SKM-1 treated with dmso at 0.1 percent for 144 hours (cell line): Measurements from ENCODE around the gene TMF1.

Experiments
- DNase-seq: peaks from one replicate; lab custom pipeline; 2025; ENCODE audit not compliant: unreplicated experiment; lab: John Stamatoyannopoulos, UW

TMF1 gene, protein sequence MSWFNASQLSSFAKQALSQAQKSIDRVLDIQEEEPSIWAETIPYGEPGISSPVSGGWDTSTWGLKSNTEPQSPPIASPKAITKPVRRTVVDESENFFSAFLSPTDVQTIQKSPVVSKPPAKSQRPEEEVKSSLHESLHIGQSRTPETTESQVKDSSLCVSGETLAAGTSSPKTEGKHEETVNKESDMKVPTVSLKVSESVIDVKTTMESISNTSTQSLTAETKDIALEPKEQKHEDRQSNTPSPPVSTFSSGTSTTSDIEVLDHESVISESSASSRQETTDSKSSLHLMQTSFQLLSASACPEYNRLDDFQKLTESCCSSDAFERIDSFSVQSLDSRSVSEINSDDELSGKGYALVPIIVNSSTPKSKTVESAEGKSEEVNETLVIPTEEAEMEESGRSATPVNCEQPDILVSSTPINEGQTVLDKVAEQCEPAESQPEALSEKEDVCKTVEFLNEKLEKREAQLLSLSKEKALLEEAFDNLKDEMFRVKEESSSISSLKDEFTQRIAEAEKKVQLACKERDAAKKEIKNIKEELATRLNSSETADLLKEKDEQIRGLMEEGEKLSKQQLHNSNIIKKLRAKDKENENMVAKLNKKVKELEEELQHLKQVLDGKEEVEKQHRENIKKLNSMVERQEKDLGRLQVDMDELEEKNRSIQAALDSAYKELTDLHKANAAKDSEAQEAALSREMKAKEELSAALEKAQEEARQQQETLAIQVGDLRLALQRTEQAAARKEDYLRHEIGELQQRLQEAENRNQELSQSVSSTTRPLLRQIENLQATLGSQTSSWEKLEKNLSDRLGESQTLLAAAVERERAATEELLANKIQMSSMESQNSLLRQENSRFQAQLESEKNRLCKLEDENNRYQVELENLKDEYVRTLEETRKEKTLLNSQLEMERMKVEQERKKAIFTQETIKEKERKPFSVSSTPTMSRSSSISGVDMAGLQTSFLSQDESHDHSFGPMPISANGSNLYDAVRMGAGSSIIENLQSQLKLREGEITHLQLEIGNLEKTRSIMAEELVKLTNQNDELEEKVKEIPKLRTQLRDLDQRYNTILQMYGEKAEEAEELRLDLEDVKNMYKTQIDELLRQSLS

DNA sequence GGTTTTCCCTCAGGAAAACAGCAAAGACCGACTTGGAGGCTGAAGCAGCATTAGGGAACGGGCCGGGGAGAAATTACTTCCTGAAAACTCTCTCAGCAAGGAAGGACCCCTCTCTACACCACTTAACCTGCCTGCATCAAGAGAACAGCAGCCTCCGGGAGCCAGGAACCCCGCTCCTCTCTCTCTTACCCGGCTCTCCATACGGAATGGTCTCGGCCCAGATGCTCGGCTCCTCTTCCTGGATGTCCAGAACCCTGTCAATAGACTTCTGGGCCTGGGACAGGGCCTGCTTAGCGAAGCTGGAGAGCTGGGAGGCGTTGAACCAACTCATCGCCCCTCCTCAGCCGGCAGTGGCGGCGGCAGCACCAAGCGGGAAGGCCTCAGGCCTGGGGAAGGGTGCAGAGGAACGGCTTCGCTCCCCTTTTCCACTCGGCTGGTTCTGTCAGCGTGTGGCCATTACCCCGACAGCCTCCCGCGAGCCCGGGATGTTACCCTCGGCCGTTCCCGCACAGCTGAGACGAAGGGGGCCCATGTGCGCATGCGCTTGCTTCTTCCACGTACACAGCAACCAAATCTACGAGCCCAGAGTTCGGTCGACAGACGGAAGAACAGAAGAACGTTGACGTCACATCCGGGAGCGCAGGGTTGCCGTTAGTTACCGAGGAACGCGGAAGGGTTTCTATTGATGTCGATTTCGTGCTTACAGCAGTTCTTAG lies at the start of gene TMF1:
Gene TMF1 (minus strand): TSS at position 578 of the 716 bp plus-strand sequence. CDS start 247 bp downstream, at position 331.
- no peak for DNase-seq

DNA sequence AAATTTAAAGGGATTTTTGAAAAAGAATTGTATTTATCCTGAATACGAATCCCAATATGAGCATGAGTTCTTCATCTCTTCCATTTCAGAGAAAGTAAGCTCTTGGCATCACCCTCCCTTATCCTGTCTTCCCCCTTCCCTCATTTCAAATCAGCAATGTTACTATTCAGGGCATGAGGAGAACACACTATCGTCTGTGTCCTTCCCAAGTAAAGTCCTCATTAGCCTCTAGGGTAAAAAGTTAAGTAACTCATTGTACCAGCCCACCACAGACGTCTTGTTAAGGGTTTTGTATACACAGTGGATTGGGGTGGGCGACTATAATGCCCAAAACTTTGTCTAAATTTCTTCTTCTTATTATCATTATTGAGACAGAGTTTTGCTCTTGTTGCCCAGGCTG lies 47.4 kb upstream of the TMF1 start:
- no peak for DNase-seq

DNA sequence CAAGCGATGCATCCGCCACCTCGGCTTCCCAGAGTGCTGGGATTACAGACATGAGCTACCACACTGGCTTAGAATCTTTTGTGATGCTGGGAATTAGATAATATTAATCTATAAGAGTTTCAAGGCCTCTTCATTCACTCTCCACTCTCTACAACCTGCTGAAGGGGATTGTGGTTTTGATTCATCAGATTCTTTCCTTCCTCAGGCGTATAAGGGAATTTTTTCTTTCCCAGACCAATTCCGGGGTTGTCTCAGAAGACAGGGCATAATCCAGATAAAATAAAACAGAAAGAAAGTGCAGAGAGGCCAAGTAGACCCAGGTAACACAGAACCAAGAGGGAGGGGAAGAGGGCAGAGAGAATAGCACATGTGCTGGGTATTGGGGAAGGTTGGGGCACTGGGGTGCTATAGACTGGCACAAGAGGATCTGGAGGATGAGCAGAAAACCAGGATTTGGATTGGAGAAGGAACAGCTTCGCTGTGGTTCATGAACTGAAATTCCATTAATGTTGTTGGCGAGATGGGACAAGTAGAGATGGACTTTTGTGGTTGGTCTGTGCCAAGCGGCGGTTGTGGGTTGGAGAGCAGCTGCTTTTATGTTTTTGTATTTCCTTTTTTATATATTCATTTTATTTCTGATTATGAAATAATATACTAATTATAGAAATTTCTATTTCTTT lies 45.4 kb upstream of the TMF1 start:
- no peak for DNase-seq

DNA sequence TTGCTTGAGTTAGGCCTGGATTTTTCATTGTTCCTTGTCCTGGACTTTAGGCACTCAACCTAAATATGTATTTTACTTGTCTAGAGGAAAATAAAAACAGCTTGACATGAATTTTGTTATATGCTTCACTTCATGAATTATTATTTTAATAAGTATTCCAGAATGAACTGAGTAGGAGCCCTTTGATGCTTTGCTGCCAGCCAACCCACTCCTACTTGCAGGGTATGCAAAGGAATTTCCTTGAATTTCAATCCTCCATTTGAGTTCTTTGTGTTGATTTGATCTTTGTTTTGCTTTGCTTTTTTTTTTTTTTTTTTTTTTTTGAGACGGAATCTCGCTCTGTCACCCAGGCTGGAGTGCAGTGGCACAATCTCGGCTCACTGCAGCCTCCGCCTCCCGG lies 44.2 kb upstream of the TMF1 start:
- no peak for DNase-seq

DNA sequence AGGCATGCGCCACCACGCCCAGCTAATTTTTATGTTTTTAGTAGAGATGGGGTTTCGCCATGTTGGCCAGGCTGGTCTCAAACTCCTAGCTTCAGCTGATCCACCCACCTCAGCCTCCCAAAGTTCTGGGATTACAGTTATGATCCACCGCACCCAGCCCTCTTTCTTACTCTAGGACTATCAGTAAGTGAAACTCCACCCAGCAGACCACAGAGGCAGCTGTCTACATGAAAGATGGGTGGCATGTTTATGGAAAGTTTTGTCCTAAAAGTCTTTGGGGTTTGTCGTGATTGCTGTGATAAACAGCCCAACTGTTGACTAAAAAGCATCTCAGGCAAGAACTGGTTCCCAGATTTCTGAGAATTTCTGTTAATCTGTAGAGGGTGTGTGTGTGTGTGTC lies 43.5 kb upstream of the TMF1 start:
- no peak for DNase-seq

DNA sequence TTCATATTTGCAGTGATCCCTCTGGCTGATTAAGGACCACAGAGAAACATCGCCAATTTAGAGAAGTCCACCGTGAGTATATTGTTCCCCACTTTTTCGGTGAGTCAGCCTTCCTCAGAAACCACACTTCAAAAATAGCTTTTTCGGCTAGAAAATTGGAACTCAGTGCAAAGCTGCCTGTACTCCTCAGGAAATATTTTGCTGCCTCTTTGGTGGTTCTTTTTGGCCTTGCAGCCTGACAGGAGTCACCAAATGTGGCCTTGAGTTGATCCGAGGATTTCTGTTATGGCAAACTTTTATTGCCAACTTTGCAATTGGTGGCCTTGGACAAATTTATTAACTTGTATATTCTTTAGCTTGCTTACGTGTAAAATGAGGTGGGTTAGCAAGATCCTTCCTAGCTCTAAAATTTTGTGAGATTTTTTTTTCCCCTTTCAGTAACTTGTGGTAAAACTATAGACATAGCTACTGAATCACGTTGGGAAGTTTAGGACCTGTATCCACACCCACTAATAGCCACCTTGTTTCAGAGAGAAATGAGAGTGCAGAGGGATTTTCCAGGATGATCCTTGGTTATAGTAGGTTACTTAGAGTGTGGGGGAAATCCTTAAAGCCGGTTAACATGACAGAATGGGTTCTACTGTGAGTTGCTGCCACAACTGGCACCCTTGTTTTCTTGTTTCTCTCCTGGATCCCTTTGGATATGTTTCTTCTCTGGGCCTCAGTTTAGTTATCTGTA lies 42.5 kb upstream of the TMF1 start:
- peak; percentile 73 for DNase-seq

DNA sequence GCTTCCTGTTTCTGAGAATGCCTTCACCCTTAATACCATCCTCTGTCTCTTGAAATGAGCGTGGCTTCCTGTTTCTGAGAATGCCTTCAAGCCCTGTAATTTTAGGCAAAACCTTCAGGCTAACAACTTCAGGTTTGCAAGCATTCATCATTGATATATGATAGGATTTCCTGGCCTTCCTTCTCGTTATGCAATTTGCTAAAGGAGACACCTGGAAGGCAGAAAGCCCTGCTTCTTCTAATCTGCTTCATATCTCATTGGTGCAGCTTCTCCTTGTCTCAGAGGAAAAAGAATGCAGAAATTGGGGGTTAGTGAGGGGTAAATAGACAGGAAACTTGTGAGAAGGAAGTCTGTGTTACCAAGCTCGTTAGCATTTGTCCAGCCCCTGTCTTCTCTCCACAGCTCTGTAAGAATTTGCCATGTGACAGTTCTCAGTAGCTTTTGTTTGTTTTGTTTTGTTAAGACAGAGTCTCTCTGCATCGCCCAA lies 39.9 kb upstream of the TMF1 start:
- DNase-seq: peak; percentile 85

DNA sequence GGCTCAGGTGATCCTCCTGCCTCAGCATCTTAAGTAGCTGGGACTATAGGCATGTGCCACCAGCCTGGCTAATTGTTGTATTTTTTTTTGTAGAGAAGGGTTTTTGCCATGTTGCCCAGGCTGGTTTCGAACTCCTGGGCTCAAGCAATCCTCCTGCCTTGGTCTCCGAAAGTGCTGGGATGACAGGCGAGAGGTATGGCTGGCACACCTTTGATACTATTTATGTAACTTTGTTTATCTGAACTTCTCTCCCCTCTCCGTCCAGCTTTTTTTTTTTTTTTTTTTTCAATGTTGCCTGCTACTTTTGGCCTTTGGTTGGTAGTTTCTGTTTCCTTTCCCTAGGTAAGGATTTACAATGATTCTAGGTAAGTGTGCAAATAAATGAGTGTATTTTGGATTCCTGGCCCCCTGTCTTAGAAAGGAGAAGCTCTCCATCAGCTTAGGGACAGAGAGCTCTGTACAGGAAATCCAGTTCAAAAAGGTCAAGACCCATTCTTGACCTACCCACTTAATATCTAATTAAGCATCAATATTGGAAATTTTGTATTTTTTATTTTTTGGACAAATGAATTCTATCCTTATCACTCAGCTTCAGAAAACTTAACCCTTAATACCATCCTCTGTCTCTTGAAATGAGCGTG lies 39.4 kb upstream of the TMF1 start:
- DNase-seq: peak; percentile 64

DNA sequence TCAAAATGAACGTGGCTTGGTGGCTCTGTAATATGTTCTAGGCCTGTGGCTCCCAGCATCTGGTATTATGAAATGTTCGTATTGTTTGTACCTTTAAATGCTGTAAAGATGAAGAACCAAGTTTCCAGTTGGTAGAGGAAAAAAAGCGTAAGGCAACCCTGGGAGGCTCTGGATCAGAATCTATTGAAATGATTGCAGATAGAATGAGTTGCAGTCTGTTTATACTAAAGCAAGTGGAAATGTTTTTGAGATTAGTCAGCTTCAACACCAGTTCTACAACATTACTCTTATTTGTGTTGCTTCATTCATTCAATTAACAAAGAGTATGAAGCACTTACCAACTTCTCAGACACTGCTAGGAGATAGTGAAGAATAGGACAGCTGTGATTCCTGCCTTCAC lies 37.9 kb upstream of the TMF1 start:
- DNase-seq: no peak

DNA sequence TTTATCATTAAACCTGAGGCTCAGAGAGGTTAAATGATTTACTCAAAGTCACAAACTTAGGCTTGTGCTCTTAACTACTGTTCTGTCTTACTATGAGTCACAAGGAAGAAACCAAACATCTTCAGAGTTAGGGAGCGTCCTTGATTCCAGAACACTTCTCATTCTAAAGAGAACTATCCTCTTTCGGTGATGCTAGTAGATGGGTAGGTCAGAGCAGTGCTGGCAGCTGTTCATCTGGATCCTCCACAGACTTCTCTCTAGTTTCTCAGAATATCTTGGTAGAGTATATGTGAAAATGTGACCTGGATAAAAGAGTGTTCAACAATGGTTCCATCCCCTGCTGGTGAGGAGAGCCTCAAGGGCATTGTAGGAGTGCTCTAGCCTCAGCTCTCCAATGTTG lies 35.9 kb upstream of the TMF1 start:
- DNase-seq: no peak

DNA sequence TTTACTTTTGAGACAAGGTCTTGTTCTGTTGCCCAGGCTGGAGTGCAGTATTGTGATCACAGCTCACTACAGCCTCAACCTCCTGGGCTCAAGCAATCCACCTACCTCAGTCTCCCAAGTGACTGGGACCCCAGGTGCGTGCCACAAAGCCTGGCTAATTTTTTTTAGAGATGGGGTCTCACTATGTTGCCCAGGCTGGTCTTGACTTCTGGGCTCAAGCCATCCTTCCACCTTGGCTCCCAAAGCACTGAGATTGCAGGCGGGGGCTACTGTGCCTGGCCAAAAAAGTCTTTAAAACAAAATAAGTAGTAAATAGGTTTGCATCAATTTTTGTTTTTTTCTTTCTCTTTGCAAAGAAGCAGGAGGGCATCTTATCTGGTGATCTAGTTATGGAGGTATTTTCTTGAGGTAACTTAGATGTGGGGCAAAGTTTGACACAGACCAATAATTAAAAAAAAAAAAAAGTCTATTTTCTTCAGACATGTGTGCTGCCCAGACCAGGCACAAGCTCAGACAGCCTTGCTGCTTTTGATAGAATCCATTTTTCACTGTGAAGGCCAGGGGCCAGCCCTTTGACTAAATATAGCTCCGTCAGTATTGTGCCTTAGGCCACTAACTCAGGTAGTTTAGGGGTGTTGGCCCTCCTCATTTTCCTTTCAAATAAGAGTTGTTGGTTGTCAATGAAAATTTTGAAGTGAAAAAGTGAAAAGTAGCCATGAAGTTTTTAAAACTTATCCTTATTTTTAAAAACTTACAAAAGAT lies 35.1 kb upstream of the TMF1 start:
- no peak for DNase-seq

DNA sequence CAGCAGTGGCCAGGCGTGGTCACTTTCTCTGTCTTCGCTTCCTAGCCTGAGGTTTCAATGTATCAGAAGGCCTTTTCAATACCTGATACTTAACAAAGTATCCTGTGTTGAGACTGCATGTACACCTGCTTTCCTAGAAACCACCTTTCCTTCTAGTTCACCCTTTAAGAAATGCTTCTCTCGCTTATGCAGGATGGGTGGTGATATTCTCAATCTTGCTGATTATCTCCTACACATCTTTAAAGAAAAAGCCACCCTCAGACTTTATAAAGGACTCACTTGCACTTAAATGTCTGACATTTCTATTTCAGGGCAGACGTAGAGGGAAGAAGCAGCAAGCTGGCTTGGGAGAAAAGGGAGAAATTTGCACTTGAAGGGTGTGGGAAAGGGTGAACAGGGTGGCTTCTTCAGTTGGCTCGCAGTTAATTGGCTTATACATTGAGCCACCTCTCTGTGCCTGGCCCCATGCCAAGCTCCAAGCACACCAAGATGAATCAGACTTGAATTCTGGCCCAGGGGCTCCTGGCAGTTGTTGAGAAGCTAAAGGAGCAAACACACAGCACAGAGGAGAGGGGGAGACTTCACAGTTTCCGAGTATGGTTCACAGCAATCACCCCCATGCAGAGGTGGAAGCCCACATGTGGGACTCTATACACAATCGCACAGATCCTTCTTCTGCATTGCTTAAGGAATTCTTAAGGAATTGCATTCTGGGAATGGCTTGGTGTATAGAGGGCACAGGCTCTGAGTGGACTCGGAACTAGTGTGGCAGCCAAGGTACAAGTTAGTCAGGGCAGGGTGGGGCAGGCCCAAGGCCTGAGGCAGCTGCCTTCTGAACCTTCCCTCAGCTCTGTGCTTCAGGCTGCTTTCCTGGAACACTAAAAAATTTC lies 33.9 kb upstream of the TMF1 start:
- peak; percentile 22 for DNase-seq

DNA sequence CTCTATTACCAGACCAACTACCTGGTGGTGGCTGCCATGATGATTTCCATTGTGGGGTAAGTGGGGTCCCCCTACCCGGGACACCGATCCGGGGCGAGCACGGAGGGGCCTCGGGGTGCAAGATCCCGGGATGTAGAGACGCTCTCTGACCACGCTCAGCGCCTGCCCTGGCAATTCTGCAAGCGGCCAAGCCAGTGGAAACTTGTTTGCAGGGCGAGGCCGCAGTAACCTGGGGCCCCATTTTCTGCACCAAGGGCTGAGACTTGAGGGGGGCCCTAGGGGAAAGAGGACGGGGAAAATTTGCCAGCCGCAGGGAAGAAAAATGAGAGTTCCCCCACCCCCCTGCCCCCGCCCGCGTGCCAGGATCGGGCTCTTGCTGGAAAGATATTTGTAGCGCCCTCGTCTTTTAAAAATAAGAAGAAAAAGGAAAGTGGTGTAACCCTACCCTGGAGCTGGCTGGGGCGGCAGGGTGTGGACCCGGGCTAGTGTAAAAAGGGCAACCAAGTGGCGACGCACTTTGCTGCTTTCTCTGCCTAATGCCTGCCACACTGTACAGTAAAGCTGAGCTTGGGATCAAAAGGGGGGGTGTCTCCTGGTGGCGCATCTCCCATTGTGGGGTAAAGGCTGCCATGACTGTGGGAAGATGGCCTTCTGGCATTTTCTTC lies 33.2 kb upstream of the TMF1 start:
- no peak for DNase-seq

DNA sequence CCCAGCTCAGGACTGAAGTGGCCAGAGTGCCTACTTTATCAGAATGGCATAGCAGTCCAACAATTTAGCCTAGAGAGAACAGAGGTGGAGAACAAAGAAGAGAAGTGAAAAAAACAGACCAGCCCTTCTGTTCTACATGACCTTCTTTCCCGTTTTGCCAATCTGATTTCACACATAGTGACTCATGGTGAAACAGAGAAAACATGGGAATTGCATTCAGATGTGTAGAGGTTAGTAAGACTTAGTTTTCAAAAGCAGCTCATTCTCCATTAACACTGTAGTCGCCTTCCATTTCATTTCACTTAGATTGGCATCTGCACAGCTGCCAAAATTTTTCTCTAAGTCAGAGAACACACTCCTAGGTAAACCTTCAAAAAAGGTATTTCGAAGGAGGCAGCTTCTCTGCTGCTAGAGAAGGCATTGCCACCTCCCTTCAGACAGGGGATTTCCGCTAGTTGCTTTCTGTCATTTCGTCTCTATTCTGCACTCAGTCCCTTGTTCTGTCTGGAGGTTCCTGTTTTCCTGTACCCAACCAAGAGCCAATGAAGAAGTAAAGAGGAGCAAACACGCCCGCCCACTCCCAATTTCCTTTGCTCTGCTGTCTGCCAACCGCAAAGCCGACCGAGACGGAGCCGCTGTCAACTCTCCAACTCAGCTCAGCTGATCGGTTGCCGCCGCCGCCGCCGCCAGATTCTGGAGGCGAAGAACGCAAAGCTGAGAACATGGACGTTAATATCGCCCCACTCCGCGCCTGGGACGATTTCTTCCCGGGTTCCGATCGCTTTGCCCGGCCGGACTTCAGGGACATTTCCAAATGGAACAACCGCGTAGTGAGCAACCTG lies 32.4 kb upstream of the TMF1 start, which contains the start of gene ARL6IP5:
Gene ARL6IP5 (plus strand): TSS at position 612 of the 842 bp plus-strand sequence. CDS start 111 bp downstream, at position 723.
- DNase-seq: peak; percentile 99

DNA sequence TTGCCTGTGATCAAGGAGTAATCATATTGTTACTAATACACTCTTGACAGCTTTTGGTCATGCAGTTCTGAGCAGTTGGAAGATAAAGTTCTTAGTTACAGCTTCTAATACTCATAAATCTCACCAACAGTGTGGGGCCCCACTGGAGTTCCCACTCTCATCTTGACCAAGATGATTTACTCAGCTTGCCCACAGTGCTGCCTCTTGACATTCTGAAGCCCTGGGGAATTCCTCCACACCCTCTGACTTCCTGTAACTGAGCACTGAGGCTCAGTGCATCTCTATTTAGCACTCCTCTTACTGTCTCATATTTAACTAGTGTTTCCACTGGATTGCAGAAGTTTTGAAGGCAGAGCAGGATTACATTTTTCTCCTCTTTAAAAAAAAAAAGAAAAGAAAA lies 30.7 kb upstream of the TMF1 start:
- DNase-seq: peak; percentile 60

DNA sequence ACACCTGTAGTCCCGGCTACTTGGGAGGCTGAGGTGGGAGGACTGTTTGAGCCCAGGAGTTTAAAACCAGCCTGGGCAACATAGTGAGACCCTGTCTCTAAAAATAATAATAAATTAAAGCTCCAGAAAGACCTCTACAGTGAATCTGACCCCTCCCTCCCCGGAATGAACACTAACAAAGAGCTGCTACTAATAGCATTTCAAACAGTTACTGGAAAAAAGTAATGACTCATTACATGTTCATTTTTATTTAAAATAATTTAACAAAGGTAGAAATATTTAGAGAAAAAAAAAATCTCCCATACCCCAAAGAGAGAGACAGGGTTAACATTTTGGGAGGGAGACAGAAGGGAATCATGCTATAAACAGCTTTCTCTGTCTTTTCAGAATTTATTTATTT lies 30.2 kb upstream of the TMF1 start:
- DNase-seq: no peak
